IPS DF 6.9 (cell line): ENCODE results near the gene BMP5.

ENCODE experiments used
- DNase-seq: peaks from one replicate; pipeline ENCODE4 v3.0.0-alpha.2; 2013; ENCODE audit warnings: low read depth, low spot score
- H3K27ac ChIP-seq: one replicate; pipeline ENCODE4 v1.5.1; 2013; ENCODE audit warnings: low read length, control low read depth
- H3K27me3 ChIP-seq: 2 replicates; pipeline ENCODE4 v1.6.1; 2013; ENCODE audit warnings: mild to moderate bottlenecking, low read length; ENCODE audit not compliant: control insufficient read depth, insufficient read depth
- H3K36me3 ChIP-seq: 2 replicates; pipeline ENCODE4 v1.6.1; 2013; ENCODE audit warnings: low read length; ENCODE audit not compliant: control insufficient read depth, insufficient read depth
- H3K4me1 ChIP-seq: 2 replicates; pipeline ENCODE4 v1.6.1; 2013; ENCODE audit warnings: low read length; ENCODE audit not compliant: control insufficient read depth, insufficient read depth
- H3K4me3 ChIP-seq: 2 replicates; pipeline ENCODE4 v1.5.1; 2013; ENCODE audit warnings: mild to moderate bottlenecking, low read length
- H3K9me3 ChIP-seq: 2 replicates; pipeline ENCODE4 v1.6.1; 2013; ENCODE audit warnings: low read length, inconsistent platforms; ENCODE audit not compliant: control insufficient read depth, insufficient read depth
- WGBS: extraction: QIAGEN DNeasy Blood & Tissue Kit; methylation state at CpG from one replicate; pipeline ENCODE4 v1.1.7; 2013; ENCODE audit warnings: mixed read lengths, missing lambda C conversion rate; ENCODE audit not compliant: insufficient read length, insufficient coverage; 5-methylcytosine and 5-hydroxymethylcytosine counted together

The BMP5 gene

DNA sequence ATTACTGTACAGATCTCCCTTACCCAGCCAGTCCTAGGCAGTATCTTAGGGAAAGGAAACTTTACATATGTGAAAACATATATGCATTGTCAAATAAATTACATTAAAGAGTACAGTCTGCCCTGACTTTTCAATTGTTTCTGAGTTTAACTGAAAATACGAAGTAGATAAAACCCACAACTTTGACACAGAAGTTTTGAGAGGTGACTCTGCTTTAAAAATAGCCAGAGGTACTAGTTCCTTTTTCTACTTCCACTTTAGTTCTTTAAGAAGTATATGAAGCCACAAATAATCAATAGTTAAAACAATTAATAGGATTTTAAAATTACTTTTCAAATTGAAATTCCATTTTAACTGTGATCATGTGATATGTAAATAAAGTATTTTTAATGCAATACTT, 62.9 kb downstream of the BMP5 start:
- H3K27ac ChIP-seq, result no peak overlapping the region
- no CpG with 5 or more reads among the region's 1 CpG for WGBS
- H3K9me3 ChIP-seq, result no peaks in the 10 kb centered on the region
- no peaks in the 10 kb centered on the region for H3K4me1 ChIP-seq
- no peak overlapping the region for H3K4me3 ChIP-seq
- H3K27me3 ChIP-seq, result no peaks in the 10 kb centered on the region
- no peaks in the 10 kb centered on the region for H3K36me3 ChIP-seq
- no peak for DNase-seq

DNA sequence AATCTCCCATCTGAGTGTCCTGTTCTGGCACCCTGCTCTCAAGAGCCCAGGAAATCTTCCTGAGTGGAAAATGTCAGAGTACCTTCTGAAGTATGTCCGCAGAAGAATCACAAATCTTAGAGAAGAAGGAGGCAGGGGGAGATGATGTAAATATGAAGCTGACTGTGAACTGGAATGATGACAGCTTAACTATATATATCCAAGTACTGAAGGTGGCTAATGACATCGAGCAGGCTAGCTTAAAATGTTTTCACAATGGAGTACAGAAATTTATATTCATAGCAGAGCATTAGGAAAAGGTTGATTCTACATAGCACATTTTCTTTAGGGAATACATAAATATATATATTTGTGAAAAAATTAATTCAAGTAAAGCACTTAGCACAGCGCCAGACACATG, 64.3 kb downstream of the BMP5 start:
- DNase-seq, result no peak
- H3K9me3 ChIP-seq, result no peaks in the 10 kb centered on the region
- no peaks in the 10 kb centered on the region for H3K27me3 ChIP-seq
- no peaks in the 10 kb centered on the region for H3K36me3 ChIP-seq
- H3K4me1 ChIP-seq, result no peaks in the 10 kb centered on the region
- H3K4me3 ChIP-seq, result no peak overlapping the region
- H3K27ac ChIP-seq, result no peak overlapping the region
- no CpG with 5 or more reads among the region's 3 CpGs for WGBS

DNA sequence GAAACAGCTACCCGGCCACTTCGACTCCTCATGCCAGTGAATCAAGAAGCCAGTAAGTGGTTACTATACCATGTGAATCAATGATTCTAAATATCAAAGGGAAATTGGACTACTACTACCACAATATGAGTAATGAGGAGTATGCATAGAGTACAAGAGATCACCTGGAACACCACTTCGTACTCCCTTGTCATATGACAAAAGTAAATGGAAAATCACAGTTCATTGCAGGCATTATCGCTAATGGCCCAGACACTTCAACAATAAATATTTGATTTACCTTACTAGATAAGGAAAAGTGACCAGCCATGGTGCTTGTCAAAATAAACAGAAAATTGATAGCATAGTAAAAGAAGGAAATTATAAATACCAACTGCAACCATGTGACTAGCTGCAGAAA, 73.1 kb downstream of the BMP5 start:
- Histone ChIP-seq H3K27me3 (no peaks in the 10 kb centered on the region), H3K27ac (no peak overlapping the region), H3K4me3 (no peak overlapping the region), H3K9me3 (no peaks in the 10 kb centered on the region), H3K36me3 (no peaks in the 10 kb centered on the region), H3K4me1 (no peaks in the 10 kb centered on the region)
- WGBS, result no CpG with 5 or more reads among the region's 4 CpGs
- DNase-seq, result no peak

DNA sequence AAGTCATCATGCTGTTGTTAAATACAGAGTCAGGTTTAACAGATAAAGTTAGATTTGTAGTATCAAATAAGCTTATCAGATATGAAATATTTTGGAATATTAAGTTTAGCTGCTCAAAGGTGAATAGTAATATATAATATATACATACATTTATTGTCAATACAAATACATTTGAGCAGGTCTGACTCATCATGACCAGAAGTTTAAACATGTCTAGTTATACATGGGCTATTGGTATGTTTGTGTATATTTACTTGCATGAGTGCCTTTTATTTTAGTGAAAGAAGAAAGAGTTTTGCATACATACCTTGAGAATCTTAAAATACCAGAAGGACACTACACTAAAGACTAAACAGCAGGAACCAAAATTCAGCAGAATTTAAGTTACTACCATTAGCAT, 76.8 kb downstream of the BMP5 start:
- no peak overlapping the region for H3K27ac ChIP-seq
- no peaks in the 10 kb centered on the region for H3K36me3 ChIP-seq
- H3K9me3 ChIP-seq, result no peaks in the 10 kb centered on the region
- no peaks in the 10 kb centered on the region for H3K4me1 ChIP-seq
- H3K27me3 ChIP-seq, result no peaks in the 10 kb centered on the region
- no peak overlapping the region for H3K4me3 ChIP-seq
- no peak for DNase-seq

DNA sequence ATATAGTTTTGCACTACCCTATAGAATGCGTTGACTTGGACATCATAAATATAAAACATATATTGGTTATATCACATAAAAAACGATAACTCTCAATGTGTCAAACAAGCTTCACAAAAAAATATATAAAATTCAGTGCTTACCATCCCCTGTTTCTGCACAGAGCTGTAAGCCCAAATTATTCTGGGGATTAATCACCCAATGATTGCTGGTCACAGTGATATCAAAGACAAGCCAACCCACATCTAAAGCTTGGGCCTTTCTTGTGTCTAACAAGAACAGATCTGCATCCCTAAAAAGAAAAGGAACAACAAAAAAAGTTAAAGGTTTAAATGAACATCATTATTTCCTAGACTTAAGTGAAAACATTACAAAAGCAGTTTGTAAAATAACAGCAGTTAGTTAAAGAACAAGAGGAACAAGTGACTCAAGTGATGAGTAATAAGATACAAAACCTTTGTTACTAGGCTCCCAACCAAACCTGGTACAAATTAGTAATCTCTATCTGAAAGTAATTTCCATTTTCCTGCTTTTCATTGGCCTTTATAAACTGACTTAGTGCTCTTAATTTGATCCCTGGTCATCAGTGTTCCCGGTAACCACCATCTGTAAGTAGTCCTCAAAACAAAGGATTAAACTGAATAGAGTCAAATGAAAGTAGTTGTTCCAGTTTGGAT, 81.1 kb downstream of the BMP5 start:
- no peak for DNase-seq
- no peak overlapping the region for H3K4me3 ChIP-seq
- H3K9me3 ChIP-seq, result no peaks in the 10 kb centered on the region
- H3K36me3 ChIP-seq, result no peaks in the 10 kb centered on the region
- H3K27ac ChIP-seq, result no peak overlapping the region
- H3K27me3 ChIP-seq, result no peaks in the 10 kb centered on the region
- H3K4me1 ChIP-seq, result no peaks in the 10 kb centered on the region
- whole genome bisulfite sequencing, result no CpG with 5 or more reads among the region's 3 CpGs

- H3K36me3 ChIP-seq, result no peaks in the 10 kb centered on the region
- no peaks in the 10 kb centered on the region for H3K9me3 ChIP-seq
- WGBS, result no CpG with 5 or more reads among the region's 6 CpGs
- H3K27me3 ChIP-seq, result no peaks in the 10 kb centered on the region
- no peaks in the 10 kb centered on the region for H3K4me1 ChIP-seq
- no peak overlapping the region for H3K4me3 ChIP-seq
- H3K27ac ChIP-seq, result no peak overlapping the region
- no peak for DNase-seq
These were observed 90.1 kb downstream of the BMP5 start for GRCh38 chr6:55785273-55785672.

DNA sequence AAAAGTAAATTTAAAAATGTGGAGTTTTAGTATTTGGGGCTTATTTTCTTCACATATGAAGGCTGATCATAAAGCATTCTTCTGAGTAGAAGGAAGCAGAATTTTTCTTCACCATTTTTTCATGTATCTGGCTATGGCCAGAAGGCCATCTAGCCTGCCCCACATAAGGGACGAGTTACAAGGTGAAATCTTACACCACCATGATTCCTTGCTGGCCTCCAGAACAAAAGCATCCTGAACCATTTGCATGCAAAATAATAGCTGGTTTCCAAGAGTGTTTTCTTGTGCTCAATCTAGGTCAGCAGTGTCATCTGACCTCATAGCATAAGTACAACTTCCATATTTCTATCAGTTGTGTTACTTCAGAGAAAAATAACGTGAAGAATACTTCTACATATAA, 93.1 kb downstream of the BMP5 start:
- Histone ChIP-seq H3K27ac (no peak overlapping the region), H3K36me3 (no peaks in the 10 kb centered on the region), H3K4me3 (no peak overlapping the region), H3K4me1 (no peaks in the 10 kb centered on the region), H3K27me3 (no peaks in the 10 kb centered on the region), H3K9me3 (no peaks in the 10 kb centered on the region)
- no CpG with 5 or more reads among the region's 2 CpGs for WGBS
- peak; percentile 16 for DNase-seq

GRCh38 chr6:55778705-55779104, 96.7 kb downstream of the BMP5 start:
- H3K36me3 ChIP-seq, result no peaks in the 10 kb centered on the region
- no CpG with 5 or more reads among the region's 2 CpGs for WGBS
- H3K27ac ChIP-seq, result no peak overlapping the region
- no peak for DNase-seq
- H3K4me1 ChIP-seq, result no peaks in the 10 kb centered on the region; the same call in 1 of the 2 replicates
- H3K9me3 ChIP-seq, result no peaks in the 10 kb centered on the region
- no peaks in the 10 kb centered on the region for H3K27me3 ChIP-seq
- no peak overlapping the region for H3K4me3 ChIP-seq

DNA sequence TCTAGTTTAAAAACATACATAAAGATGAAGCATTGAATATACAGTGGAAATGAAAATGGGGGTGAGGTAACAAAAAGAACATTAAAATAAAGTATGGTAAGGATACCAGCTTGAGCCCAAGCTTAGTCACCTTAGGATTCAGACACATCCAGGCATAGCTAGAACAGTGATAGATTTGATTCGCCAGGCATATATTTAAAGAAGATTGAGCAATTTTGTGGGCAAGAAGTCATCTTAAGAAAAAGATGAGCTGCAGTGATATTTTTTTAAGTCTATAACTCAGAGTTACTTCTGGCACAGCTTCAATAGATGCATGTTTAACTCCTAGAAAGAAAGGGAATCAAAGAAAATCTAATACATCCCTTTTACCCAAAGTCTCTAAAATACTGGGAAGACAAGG, 97.9 kb downstream of the BMP5 start:
- no peaks in the 10 kb centered on the region; the same call in 1 of the 2 replicates for H3K4me1 ChIP-seq
- H3K27ac ChIP-seq, result no peak overlapping the region
- H3K36me3 ChIP-seq, result no peaks in the 10 kb centered on the region
- no peak for DNase-seq
- WGBS, result no CpG with 5 or more reads among the region's 1 CpG
- H3K9me3 ChIP-seq, result no peaks in the 10 kb centered on the region
- no peaks in the 10 kb centered on the region for H3K27me3 ChIP-seq
- no peak overlapping the region for H3K4me3 ChIP-seq

- H3K4me1 ChIP-seq, result no peaks in the 10 kb centered on the region; the same call in 1 of the 2 replicates
- WGBS, result no CpG with 5 or more reads among the region's 1 CpG
- no peaks in the 10 kb centered on the region for H3K36me3 ChIP-seq
- no peak overlapping the region for H3K27ac ChIP-seq
- no peak for DNase-seq
- H3K4me3 ChIP-seq, result no peak overlapping the region
- no peaks in the 10 kb centered on the region for H3K27me3 ChIP-seq
- H3K9me3 ChIP-seq, result no peaks in the 10 kb centered on the region
These were observed 99.3 kb downstream of the BMP5 start for GRCh38 chr6:55776113-55776512.

DNA sequence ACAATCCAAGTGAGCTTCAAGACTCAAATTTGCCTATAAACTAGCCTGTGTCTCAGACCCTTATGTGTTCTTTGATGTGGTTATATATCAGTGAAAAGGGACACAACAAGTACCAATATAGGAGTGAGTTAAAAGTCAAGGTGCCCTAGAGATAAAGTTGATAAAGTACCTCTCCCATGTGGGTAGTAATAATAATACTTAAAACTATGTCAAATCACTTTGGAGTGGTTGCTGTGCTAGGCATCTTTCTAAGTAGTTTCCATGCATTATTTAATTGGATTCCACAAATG, 100.4 kb downstream of the BMP5 start:
- Histone ChIP-seq H3K4me3 (no peak overlapping the region), H3K27ac (no peak overlapping the region), H3K9me3 (no peaks in the 10 kb centered on the region), H3K4me1 (no peaks in the 10 kb centered on the region; the same call in 1 of the 2 replicates), H3K27me3 (no peaks in the 10 kb centered on the region), H3K36me3 (no peaks in the 10 kb centered on the region)
- DNase-seq, result no peak
